HG02588 (cell line): Measurements from ENCODE around the gene IL4.

Experiments
- ATAC-seq: cut with Tn5 transposase; IDR thresholded peaks from one replicate; pipeline ENCODE4 v1.9.1; 2021; ENCODE audit warnings: mild to moderate bottlenecking, moderate library complexity; ENCODE audit not compliant: unreplicated experiment

IL4 gene

GRCh38 chr5:132669966-132670882 lies 3.6 kb upstream of the IL4 start:
- ATAC-seq: no peak

GRCh38 chr5:132671000-132671399 lies 2.8 kb upstream of the IL4 start:
- no peak for ATAC-seq

- no peak for ATAC-seq
These were observed 301 bp upstream of the IL4 start for GRCh38 chr5:132673488-132673887.

GRCh38 chr5:132674671-132675506 lies 1.1 kb downstream of the IL4 start:
- ATAC-seq: peak; percentile 76

- ATAC-seq: no peak
These were observed 2.3 kb downstream of the IL4 start for GRCh38 chr5:132675936-132676689.

- ATAC-seq: no peak
These were observed 3.4 kb downstream of the IL4 start for GRCh38 chr5:132677191-132677590.

GRCh38 chr5:132677682-132678400 lies 4.1 kb downstream of the IL4 start:
- ATAC-seq: no peak

- ATAC-seq: no peak
These were observed 4.9 kb downstream of the IL4 start for GRCh38 chr5:132678735-132679134.

GRCh38 chr5:132679166-132679565 lies 5.4 kb downstream of the IL4 start:
- ATAC-seq: no peak

- no peak for ATAC-seq
These were observed 6.1 kb downstream of the IL4 start for GRCh38 chr5:132679717-132680380.

GRCh38 chr5:132680780-132681475 lies 7.1 kb downstream of the IL4 start:
- no peak for ATAC-seq

GRCh38 chr5:132681476-132681831 lies 7.7 kb downstream of the IL4 start:
- no peak for ATAC-seq

- no peak for ATAC-seq
These were observed 8.2 kb downstream of the IL4 start for GRCh38 chr5:132681983-132682382.

- no peak for ATAC-seq
These were observed 10.7 kb downstream of the IL4 start for GRCh38 chr5:132684491-132684890.

GRCh38 chr5:132684922-132685720 lies 11.3 kb downstream of the IL4 start:
- ATAC-seq: no peak

- no peak for ATAC-seq
These were observed 12.4 kb downstream of the IL4 start for GRCh38 chr5:132686193-132686592.

GRCh38 chr5:132687995-132688394 lies 14.2 kb downstream of the IL4 start:
- no peak for ATAC-seq

GRCh38 chr5:132688536-132689339 lies 14.9 kb downstream of the IL4 start:
- ATAC-seq: no peak
